Activated B cell treated with CpG ODN at 0.5 μM for 24 hours (primary cell): ENCODE results near the gene MET. TPM values are rescaled to one million over a fixed set of nuclear protein-coding genes. Genes with fewer than 3 reads are reported as not detected.
"Not testable (repeated sequence)": the region's sequence is repeated elsewhere in the genome, so short reads cannot be mapped to it uniquely, and the experiment has no call there.

ENCODE experiments used
- ATAC-seq: fragments of 200-7000 bp; cut with Tn5 transposase; one replicate; pipeline ENCODE4 v1.10.0; 2021; ENCODE audit warnings: low read depth, mild to moderate bottlenecking, moderate library complexity
- CTCF ChIA-PET: fragments of 350-600 bp; sonication (Branson Sonifier 250); formaldehyde crosslinking; loops from one replicate; lab custom pipeline; 2021; ENCODE audit warnings: antibody characterized with exemption; lab: Charles Lee
- POLR2A ChIA-PET: fragments of 350-600 bp; sonication (Branson Sonifier 250); formaldehyde crosslinking; loops from one replicate; lab custom pipeline; 2021; ENCODE audit warnings: antibody characterized with exemption; lab: Charles Lee
- DNase-seq: peaks from one replicate; pipeline ENCODE4 v3.0.0; 2022
- H3K27ac Mint-ChIP-seq: one replicate; pipeline ENCODE4 v1.8.0; 2020; ENCODE audit warnings: mixed read lengths
- H3K27me3 Mint-ChIP-seq: one replicate; pipeline ENCODE4 v1.8.0; 2021; ENCODE audit warnings: mixed read lengths
- H3K36me3 Mint-ChIP-seq: one replicate; pipeline ENCODE4 v1.8.0; 2021; ENCODE audit warnings: low read depth, mixed read lengths
- H3K4me1 Mint-ChIP-seq: one replicate; pipeline ENCODE4 v1.8.0; 2021; ENCODE audit warnings: mixed read lengths
- H3K4me3 Mint-ChIP-seq: one replicate; pipeline ENCODE4 v1.8.0; 2020; ENCODE audit warnings: mild to moderate bottlenecking, mixed read lengths
- H3K9me3 Mint-ChIP-seq: one replicate; pipeline ENCODE4 v1.8.0; 2020; ENCODE audit warnings: mixed read lengths
- intact Hi-C: fragments of 100-400 bp; cut with micrococcal nuclease; formaldehyde crosslinking; loops from one replicate; pipeline ENCODE4 v1.15.1; 2024
- total RNA-seq: library from RNA; stranded (reverse); gene quantifications from 2 replicates; pipeline ENCODE4 v1.2.3, GENCODE V29; 2022
- TF ChIP-seq, protein P1 (sequence below): fragments of 200-600 bp; IDR thresholded peaks from one replicate; pipeline ENCODE4 v1.8.0; 2022; ENCODE audit warnings: antibody characterized with exemption, mild to moderate bottlenecking

Gene MET
- total RNA-seq, 1 donor from 2014 or later: 1.1 TPM

DNA sequence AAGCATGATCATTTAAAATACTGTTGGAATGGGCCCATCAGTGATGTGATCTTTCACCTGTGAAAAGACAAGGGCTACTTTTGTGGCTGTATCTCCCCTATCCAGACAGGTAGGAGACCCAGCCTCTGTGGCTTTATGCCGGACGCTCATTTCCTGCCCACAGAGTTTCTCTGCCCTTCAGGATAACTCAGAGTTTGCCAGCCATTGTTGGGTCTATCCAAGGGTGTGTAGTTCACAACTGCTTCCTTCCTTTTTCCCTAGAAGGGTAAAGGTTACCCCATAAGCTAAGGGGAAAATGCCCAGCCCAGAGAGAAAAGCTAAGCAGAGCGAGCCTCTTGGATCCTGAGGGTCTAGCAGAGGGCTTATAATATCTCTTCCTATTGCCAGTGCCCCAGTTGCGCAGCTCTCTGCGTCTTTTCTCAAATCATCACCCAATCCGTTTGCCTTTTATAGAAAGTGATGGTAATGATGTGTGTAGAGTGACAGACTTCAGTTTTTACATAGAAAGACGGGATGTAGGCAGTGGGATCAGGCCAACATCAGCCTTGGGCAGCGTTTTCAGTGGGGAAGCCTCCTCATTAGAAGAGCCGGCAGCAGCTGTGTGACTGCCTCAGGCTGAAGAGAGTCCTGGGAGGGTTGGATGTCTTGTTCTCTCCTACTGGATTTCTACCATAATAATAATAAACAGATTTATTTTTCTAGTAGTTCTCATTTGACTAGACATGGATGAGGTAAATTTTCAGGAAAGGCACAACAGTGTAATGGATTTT, 80.5 kb downstream of the MET start:
- intact Hi-C loops: no loop called here
- ChIA-PET POLR2A (no interaction called here), CTCF (no interaction called here)
- Mint-ChIP-seq H3K4me3 (no peak overlapping the region), H3K4me1 (no peaks in the 10 kb centered on the region), H3K36me3 (no peaks in the 10 kb centered on the region), H3K27ac (no peak overlapping the region), H3K27me3 (peaks cover 6% of the 10 kb centered on the region), H3K9me3 (peaks cover 8% of the 10 kb centered on the region)
- DNase-seq: no peak
- ATAC-seq: no peak
- TF ChIP-seq, protein P1, sequence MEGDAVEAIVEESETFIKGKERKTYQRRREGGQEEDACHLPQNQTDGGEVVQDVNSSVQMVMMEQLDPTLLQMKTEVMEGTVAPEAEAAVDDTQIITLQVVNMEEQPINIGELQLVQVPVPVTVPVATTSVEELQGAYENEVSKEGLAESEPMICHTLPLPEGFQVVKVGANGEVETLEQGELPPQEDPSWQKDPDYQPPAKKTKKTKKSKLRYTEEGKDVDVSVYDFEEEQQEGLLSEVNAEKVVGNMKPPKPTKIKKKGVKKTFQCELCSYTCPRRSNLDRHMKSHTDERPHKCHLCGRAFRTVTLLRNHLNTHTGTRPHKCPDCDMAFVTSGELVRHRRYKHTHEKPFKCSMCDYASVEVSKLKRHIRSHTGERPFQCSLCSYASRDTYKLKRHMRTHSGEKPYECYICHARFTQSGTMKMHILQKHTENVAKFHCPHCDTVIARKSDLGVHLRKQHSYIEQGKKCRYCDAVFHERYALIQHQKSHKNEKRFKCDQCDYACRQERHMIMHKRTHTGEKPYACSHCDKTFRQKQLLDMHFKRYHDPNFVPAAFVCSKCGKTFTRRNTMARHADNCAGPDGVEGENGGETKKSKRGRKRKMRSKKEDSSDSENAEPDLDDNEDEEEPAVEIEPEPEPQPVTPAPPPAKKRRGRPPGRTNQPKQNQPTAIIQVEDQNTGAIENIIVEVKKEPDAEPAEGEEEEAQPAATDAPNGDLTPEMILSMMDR: no peak

DNA sequence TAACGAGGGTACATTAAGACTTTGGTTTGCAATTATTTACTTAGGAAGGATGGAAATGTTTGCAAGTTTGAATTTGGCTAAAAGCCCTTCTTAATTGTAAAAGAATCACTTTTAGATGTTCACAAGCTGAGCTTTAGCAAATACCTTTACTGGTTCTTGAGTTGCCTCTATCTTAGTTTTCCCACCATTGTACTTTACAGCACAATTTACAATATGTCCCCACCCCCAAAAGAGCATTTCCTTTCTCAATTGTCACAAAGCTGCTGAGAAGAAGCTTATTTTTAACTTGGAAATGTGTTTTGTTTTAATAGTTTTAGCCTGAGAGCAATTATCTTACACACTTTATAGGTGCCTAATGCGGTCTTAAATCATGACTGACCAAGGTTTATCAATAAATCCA, 81.1 kb downstream of the MET start:
- no peak for ATAC-seq
- CTCF ChIA-PET: no interaction called here
- TF ChIP-seq, protein P1: no peak
- Mint-ChIP-seq H3K27me3 (peaks cover 6% of the 10 kb centered on the region), H3K9me3 (peaks cover 8% of the 10 kb centered on the region), H3K4me3 (no peak overlapping the region), H3K36me3 (no peaks in the 10 kb centered on the region), H3K4me1 (no peaks in the 10 kb centered on the region), H3K27ac (no peak overlapping the region)
- intact Hi-C loops: no loop called here
- POLR2A ChIA-PET: no interaction called here
- DNase-seq: no peak

DNA sequence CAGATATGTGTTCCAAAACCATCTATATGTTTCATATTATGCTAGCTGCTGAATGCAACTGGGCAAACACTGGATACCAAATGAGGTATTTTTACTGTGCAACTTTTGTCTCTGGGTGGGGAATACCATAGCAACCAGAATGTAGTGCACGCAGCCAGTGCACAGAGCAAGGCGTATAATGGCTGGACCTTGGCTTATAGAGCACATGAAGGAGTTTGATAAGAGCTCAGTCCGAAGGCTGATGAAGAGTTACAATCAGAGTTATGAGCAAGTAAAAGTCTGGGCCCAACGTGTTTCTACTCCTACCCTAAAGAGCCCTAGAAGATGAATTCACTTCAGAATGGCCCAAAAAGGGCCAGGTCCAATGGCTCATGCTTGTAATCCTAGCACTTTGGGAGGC, 82.2 kb downstream of the MET start:
- POLR2A ChIA-PET: no interaction called here
- CTCF ChIA-PET: no interaction called here

DNA sequence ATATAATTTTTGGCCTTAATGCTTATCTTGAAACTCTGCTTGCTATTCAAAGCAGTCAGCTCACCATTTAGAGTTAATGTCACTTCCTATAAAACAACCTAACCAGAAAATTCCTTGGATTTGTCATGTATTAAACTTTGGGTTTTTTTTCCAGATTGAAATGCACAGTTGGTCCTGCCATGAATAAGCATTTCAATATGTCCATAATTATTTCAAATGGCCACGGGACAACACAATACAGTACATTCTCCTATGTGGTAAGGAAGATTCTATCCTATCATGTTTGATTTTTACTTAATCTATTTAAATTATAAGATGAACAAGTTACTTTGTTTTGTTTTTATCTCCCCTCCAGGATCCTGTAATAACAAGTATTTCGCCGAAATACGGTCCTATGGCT, 85.3 kb downstream of the MET start:
- Mint-ChIP-seq H3K36me3 (no peaks in the 10 kb centered on the region), H3K27ac (no peak overlapping the region), H3K4me1 (no peaks in the 10 kb centered on the region), H3K9me3 (no peaks in the 10 kb centered on the region), H3K4me3 (no peak overlapping the region), H3K27me3 (peaks cover 5% of the 10 kb centered on the region)
- intact Hi-C loops: no loop called here
- ATAC-seq (no peak), DNase-seq (no peak)
- ChIA-PET POLR2A (no interaction called here), CTCF (no interaction called here)
- TF ChIP-seq, protein P1: no peak

More for the DNA sequence above, 82.2 kb downstream of the MET start:
- intact Hi-C loops: no loop called here
- no peaks in the 10 kb centered on the region for H3K36me3 Mint-ChIP-seq
- H3K27ac Mint-ChIP-seq: no peak overlapping the region
- TF ChIP-seq, protein P1: no peak
- H3K4me1 Mint-ChIP-seq: no peaks in the 10 kb centered on the region
- ATAC-seq (no peak), DNase-seq (no peak)
- H3K27me3 Mint-ChIP-seq: peaks cover 6% of the 10 kb centered on the region
- H3K9me3 Mint-ChIP-seq: peaks cover 5% of the 10 kb centered on the region
- no peak overlapping the region for H3K4me3 Mint-ChIP-seq

DNA sequence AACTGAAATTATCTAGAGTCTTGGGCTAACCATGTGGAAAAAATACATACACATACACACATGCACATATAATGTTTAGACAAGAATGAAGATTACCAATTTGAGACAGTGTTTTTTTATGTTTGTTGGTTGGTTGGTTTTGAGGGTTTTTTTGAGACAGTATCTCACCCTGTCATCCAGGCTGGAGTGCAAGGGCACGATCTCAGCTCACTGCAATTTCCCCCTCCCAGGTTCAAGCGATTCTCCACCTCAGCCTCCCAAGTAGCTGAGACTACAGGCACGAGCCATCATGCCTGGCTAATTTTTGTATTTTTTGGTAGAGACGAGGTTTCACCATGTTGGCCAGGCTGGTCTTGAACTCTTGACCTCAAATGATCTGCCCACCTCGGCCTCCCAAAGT, 87.6 kb downstream of the MET start:
- H3K27ac Mint-ChIP-seq, DNase-seq, H3K27me3 Mint-ChIP-seq, H3K36me3 Mint-ChIP-seq, H3K4me1 Mint-ChIP-seq, H3K4me3 Mint-ChIP-seq, POLR2A ChIA-PET, H3K9me3 Mint-ChIP-seq, intact Hi-C loops, ATAC-seq, CTCF ChIA-PET: not testable (repeated sequence)
